AML-193 (cell line): Measurements from ENCODE around the gene BICRAL.
"Not testable (repeated sequence)": the region's sequence is repeated elsewhere in the genome, so short reads cannot be mapped to it uniquely, and the experiment has no call there.

Experiments
- DNase-seq, 2 experiments: peaks; one replicate each; lab custom pipeline; 2025; lab: John Stamatoyannopoulos, UW

The BICRAL gene

DNA sequence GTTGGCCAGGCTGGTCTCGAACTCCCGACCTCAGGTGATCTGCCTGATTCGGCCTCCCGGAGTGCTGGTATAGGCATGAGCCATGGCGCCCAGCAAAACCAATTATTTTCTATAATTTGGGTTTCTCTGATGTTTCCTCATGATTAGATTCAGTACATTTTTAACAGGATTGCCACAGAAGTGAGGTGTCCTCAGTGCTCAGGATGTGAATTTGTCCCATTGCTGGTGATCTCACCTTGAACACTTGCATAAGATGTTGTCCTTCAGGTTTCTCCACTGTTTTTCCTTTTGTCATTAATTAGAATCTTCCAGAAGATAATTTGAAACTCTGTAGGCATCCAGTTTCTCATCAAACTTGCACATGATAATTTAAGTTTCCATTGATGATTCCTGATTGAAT, 52.2 kb downstream of the BICRAL start:
- DNase-seq = no peak

DNA sequence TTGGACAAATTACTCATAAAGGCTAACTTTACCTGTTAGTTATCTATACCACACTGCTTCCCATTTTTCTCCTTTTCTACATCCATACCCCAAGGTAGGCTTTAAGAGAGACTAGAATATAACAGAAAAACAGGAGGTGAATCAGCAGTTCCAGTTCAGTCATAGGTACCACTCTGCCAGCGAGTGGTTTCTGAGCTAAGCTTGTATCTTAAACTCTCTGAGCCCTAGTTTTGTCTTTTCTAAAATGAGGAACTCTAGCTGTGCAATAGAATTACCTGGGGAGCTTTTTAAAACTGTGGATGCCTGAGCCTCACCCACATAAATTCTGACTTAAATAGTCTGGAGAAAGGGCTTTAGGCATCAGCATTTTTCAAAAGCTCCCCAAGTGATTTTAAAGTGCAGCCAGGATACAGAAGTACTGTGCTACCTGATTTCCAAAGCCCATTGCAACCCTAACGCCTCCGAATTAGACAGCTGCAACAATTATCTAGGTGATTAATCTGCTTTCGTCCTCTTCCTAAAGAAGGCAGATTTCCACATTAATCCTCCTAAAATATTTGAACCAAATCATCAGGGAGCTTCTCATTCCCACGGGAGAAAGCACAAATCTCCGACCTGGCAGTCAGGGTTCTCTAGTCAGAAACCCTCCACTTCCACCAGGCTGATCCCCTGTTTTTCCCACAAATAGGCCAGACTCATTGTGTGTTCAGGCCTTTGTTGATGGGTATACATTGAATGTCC, 60.2 kb downstream of the BICRAL start:
- no peak for DNase-seq

DNA sequence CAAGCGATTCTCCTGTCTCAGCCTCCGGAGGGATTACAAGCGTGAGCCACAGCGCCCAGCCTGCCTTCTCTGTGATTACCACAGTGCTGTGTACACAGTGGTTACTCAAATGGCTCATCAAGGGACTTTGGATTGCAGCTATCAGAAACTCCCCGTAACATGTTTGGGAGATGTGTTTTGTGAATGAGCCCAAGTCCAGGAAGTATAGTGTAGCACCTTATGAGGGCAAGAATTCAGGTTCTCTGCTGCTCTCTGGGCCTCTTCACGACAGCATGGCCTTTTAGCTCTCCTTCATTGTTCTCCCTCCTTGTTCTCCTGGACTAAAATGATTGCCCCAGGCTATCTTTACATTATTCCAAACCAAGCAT, 63.5 kb downstream of the BICRAL start:
- no peak for DNase-seq

DNA sequence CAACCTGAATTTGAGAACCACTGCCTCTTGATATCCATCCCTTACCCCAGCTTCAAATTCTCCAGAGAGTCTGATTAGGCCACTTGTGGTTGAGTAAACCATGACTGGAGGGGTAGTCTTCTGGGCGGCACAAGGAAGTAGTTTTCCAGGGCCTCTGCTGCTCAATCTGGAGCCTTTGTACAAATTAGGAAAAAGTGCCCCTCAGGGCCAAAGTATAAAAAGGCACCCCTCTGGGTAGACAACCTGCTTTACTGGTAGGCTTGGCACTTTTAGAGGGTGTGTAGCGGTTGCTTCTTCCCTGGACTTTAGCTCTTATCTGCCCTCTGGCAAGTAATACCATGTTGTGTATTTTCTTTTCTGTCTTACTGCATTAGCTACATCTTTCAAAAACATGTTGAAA, 64.7 kb downstream of the BICRAL start:
- no peak for DNase-seq

DNA sequence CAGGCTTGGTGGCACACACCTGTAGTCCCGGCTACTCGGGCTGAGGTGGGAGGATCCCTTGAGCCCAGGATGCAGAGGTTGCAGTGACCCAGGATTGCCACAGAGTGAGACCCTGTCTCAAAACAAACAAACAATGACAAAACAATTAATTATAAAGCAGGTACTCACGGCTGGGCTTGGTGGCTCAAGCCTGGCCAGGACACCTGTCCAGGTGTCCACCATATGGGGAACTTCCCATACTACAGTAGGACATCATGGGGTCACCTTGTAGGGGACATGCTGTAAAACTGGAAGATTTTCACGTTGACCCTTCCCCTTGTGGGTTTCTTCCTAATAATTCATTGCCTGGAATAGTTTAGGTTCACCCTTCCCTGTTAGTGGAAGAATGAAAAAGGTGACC, 66.8 kb downstream of the BICRAL start:
- no peak for DNase-seq

DNA sequence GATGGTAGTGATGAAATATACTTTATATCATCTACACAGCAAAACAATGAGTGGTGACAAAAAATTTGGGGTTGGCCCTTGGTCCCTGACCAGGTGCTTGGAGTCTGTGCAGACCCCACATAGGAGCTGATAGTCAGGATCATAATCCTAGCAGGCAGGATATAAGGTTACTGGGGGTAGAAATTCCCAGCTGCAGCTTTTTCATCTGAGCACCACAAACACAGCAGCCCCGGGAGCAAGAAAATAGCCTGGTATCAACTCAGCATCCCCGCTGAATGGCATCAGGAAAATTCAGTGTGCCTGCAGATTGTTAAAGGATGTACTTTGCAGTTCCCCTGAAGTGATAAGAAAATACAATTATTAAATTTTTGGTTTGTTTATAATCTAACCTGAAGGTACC, 69.7 kb downstream of the BICRAL start:
- DNase-seq = no peak

DNA sequence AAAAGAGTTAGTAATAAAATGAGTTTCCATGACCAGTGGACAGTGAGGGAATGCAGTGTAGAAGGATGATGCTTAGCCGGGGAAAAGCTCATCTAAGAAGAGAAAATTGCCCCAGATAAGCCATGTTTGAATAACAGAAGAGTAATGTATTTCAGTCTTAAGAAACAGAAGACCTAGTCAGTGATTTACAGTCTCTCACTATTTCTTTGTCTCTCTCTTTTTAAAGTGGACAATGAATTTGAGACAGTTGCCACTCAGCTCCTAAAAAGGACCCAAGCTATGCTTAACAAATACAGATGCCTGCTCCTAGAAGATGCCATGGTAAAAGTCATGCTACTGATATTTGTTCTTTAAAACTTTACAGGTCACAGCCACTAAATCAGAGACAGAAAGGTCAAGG, 78.2 kb downstream of the BICRAL start:
- no peak for DNase-seq

DNA sequence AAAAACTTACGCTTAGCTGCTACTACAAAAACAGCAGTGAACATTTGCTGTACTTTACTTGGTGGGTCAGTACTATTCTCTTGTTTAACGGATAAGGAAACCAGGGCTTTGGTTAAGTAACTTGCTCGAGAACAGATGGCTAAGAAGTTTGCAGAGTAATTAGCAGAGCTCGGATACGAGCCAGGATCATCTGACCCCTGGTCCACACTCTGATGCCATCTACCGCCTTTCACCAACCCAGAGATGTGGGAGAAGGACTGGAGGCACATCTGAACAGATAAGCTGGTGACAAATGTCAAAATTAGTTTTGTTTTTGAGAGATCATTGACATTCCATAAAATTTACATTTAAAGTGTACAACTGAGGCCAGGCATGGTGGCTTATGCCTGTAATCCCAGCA, 78.6 kb downstream of the BICRAL start:
- DNase-seq = no peak

DNA sequence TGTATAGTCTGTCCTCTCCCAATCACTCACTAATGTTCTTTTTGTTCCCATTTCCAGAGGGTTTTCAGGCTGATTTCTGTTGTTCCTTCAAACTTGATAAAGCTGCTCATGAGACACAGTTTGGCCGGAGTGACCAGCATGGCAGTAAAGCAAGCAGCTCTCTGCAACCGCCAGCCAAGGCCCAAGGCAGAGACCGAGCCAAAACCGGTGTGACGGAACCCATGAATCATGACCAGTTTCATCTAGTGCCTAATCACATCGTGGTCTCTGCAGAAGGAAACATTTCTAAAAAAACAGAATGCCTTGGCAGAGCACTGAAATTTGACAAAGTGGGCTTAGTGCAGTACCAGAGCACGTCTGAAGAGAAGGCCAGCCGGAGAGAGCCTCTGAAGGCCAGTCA, 82.8 kb downstream of the BICRAL start:
- no peak for DNase-seq

DNA sequence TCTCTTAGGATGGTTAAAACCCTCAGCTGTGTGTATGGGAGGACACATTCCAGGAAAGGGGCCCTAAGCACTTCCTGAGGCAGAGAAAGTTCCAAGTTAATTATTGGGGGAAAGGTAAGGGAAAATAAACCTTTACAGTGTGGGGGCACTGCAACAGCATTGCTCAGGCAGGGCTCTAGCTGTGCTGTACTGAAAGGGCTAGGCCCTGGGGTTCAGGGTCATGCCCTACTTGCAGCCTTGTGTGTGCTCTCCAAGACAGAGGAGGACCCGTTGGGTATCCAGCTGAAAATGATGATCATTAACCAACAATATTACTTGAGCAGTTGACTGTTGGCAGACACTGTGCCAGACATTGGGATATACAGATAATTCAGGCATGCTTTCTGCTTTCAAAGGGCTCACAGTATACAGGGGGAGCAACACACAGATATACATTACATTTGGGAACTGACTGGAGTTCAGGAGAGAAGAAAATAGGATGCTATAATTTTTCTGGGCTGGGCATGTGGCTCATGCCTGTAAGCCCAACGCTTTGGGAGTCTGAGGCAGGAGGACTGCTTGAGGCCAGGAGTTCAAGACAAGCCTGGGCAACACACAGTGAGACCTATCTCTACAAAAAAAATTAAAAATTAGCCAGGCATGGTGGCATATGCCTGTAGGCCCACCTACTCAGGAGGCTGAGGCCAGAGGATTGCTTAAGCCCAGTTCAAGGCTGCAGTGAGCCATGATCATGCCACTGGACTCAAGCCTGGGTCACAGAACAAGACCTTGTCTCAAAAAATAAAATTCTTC, 88.5 kb downstream of the BICRAL start:
- DNase-seq = no peak

DNA sequence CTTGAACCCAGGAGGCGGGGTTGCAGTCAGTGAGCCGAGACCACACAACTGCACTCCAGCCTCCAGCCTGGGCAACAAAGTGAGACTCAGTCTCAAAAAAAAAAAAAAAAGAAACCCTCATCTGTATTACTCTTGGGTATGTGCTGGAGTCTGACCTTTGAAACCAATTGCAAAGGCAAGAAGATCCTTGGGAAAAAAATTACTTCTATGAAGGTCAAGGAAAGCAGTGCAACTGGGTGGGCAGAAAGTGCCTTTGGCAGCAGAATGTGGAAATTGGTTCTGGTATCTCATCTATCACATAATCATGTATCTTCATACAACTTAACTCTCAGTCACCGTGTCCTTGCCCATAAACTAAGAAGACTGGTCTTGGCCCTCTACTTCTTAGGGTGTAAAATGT, 89.9 kb downstream of the BICRAL start:
- DNase-seq = no peak

DNA sequence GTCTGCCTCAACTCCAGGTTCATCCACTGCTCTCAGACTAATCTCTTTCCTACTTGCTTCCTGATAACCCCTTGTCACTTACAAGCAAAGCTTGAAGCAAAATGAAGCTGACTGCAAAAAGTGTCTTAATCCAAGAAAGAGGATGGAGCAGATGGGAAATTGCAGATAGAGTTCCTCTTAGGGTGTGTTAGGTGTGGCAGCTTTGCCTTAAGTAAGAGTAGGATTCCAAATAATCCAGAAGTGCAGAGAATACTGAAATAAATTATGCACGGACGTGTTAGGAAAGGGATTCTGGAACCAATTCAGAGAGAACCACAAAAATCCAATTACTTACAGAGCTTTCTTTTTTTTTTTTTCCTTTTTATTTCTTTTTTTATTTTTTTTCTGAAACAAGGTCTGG, 91.5 kb downstream of the BICRAL start:
- no peak for DNase-seq

DNA sequence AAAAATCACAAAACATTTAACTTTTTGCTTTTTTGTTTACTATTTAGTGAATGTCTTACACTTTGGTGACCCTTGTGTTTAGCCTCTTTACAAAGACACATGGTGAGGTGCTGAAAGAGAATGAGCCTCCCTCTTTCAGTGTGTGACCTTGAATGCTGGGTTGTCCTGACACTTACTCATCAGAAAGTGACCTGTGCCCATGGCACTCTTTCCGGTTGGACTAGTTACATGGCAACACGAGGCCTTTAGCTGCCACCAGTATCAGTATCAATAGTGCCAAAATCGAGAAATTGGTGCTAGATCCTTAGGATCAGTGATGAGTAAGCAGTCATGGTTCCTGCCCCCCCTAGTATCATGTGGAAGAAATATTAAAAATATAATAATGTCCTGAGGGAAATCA, 95.8 kb downstream of the BICRAL start:
- no peak for DNase-seq

DNA sequence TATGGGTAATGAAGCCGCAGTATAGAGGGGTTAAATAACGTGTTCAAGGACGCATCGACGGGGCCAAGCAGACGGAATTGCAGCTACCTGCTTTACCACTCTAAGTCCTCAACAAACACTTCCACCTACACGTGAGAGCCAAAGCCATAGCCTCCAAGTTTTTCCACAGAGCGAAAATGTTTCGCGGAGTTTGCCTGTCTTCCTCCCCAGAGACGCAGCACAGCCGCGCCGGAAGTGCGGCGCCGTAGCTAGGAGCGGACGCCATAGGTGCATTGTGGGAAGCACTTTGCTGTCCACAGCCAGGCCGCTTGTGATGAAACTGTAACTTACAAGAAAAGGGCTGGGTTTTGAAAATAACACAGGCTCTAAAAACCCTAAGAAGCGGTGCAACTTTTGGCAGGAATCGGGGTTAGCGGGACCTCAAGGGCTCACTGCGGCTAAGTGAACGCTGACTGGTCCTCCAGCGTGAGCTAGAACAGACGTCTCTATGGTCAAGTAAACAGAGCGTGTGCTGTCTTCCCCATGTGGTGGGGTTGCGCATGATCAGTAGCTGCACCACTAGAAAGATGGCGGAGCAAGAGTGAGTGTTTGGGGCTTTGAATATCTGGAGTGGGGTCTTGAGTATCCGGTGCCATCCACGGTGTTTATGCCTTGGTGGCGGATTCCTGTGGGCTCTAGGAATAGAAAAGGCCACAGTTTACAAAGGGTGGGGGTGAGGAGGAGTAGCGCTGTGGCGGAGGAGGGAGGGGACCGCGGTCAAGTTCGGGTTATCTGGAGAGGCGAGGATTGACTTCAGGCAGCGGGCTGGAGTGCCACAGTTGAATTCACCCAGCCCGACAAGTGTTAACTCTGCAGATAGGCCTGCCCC, 97.8 kb downstream of the BICRAL start, which contains the start of gene RPL7L1:
Gene RPL7L1, plus strand, starts transcription at position 245 of the 868 bp plus-strand sequence. Its CDS starts 295 bp downstream, at position 540.
- DNase-seq = peak; percentile 95 to 97

DNA sequence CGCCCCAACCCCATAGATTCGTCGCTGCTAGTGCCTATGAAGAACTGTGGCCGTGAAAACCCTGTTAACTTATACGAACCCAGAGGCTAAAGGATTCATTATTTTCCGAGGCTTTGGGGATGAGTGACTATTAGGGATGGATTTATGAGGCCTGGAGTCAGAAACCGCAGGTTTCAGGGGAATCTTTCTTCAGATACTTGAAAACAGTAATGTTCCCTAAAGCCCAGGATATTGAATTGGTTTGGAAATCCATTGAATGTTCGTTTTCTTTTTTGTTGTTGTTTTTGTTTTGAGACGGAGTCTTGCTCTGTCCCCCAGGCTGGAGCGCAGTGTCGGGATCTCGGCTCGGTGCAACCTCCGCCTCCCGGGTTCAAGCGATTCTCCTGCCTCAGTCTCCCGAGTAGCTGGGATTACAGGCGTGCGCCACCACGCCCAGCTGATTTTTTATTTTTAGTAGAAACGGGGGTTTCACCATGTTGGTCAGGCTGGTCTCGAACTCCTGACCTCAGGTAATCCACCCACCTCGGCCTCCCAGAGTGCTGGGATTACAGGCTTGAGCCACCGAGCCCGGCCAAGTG, 98.5 kb downstream of the BICRAL start:
- DNase-seq = not testable (repeated sequence)

DNA sequence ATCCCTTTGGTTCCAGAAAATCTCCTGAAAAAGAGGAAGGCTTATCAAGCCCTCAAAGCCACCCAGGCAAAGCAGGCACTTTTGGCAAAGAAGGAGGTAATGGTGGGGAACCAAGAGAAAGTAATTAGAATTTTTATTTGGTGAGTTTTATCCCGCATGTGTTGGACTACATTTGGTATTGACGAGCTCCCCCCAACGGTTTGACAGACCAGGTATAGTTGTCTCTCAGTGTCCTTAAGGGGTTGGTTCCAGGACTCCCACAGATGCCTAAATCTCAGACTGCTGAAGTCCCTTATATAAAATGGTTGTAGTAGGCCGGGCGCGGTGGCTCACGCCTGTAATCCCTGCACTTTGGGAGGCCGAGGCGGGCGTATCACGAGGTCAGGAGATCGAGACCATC, 99.0 kb downstream of the BICRAL start:
- DNase-seq = not testable (repeated sequence)

DNA sequence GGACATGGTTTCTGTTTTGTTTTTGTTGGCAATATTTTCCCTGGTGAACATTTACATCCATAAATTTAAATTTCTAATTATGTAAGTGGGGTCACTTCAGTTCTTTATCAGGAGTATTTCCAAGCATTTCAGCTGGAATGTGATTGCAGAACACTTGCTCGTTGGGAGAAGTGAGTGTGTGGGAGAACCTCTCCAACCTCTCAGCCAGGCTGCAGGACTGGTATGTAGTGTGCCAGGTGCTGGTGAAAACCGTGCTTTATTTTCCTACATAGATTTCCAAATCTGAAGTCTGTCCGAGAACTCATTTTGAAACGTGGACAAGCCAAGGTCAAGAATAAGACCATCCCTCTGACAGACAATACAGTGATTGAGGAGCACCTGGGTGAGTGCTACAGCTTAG, 103.8 kb downstream of the BICRAL start:
- no peak for DNase-seq

DNA sequence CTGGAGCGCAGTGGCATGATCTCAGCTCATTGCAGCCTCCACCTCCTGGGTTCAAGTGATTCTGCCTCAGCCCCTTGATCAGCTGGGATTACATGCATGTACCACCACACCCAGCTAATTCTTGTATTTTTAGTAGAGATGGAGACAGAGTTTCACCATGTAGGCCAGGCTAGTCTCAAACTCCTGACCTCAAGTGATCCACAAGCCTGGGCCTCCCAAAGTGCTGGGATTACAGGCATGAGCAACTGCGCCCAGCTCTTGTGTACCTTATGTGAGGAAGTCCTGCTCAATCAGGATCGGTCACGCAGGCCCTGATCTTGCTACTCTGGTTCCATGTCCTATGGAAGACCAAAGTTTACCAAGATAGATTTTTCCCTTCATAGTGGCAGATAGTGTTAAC, 106.3 kb downstream of the BICRAL start:
- not testable (repeated sequence) for DNase-seq

DNA sequence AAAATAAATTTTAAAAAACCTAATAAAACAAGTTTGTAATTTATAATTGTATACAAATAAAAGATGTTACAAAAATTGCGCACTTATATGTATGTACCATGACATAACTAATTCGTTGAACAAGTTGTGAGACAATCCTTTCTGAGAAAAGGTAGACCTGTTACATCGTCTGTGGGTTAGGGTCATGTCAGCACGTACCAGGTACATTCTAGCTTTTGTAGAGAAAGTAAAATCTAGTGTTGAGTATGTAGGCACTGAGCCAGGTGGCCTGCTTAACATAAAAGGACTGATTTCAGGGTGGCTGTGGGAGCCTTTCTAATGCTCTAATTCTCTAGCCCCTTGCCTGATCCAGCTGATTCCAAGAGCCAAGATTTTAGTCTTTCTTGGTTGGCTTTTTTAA, 108.0 kb downstream of the BICRAL start:
- no peak for DNase-seq

DNA sequence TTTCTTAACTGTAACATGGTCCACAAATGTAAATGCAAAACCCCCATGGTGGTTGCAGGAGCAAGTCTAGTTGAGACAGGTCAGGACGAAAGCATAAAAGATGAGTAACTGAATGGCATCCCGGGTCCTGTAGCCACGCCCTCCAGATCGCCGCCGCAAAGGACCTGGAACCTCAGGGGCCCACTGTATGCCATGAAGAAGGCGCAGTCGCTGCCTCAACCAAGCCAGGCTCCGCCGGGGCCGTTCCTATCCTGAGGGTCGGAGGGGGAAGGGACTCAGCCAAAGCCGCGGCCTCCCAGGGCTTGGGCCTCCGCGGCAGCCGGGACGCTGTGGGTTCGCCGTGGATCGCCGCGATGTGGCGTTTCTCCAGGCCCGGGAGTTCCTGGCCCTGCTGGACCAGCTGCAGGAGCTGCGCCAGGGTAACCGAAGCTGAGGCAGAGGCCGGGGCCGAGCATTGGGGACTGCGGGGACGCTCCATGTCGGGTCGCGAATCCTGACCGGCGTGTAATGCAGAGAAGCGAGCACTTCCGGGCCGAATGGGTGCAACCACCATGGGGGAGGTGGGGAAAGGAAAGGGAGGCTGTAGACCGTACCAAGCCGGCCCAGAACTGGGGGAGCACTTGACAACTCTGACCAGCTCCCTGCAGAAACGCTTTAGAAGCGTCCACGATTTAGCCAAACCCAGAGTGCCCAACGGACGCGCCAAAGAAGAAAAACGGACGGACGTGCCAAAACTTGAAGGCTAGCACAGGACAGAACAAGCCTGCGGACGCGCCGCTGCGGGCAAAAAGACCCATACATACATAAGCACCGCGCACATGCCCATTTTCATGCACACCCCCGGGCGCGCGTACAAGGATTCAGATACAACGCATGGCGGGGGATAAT, 108.7 kb downstream of the BICRAL start:
- peak; percentile 90 to 94 for DNase-seq

DNA sequence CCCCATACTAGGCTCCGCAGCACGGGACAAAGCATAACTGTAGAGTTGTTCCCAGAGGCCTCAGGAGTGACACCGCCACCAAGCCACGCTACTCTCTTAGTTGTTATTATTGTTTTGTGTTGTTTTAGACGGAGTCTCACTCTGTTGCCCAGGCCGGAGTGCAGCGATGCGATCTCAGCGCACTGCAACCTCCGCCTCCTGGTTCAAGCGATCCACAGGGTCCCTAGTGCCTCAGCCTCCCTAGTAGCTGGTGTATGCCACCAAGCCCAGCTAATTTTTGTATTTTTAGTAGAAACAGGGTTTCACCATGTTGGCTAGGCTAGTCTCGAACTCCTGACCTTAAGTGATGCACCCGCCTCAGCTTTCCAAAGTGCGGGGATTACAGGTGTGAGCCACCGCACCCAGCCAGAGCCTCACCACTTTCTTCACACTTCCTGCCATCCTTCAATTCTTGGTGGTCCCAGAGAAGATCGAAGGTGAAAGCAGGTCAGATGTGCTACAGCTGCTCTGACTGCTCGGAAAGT, 109.4 kb downstream of the BICRAL start:
- no peak for DNase-seq
